Chondrocyte (in vitro differentiated cells): ENCODE measurements around the gene SMARCB1. TPM values are rescaled to one million over a fixed set of nuclear protein-coding genes. Genes with fewer than 3 reads are reported as not detected.

Source experiments
- DNase-seq: peaks from one replicate; pipeline ENCODE4 v3.0.0; 2021; ENCODE audit warnings: mixed read lengths, low spot score
- H3K27ac Mint-ChIP-seq: one replicate; pipeline ENCODE4 v1.8.0; 2021; ENCODE audit warnings: mild to moderate bottlenecking, moderate library complexity, mixed read lengths; ENCODE audit not compliant: unreplicated experiment
- H3K27me3 Mint-ChIP-seq: 2 replicates; pipeline ENCODE4 v1.8.0; 2021; ENCODE audit warnings: low read depth, mixed read lengths
- H3K36me3 Mint-ChIP-seq: 2 replicates; pipeline ENCODE4 v1.8.0; 2021; ENCODE audit warnings: low read depth, mixed read lengths
- H3K4me1 Mint-ChIP-seq: 2 replicates; pipeline ENCODE4 v1.8.0; 2021; ENCODE audit warnings: low read depth, mild to moderate bottlenecking, mixed read lengths
- H3K4me3 Mint-ChIP-seq: one replicate; pipeline ENCODE4 v1.8.0; 2021; ENCODE audit warnings: mild to moderate bottlenecking, moderate library complexity, mixed read lengths; ENCODE audit not compliant: unreplicated experiment
- H3K9me3 Mint-ChIP-seq: 2 replicates; pipeline ENCODE4 v1.8.0; 2021; ENCODE audit warnings: low read depth, mixed read lengths
- total RNA-seq: library from RNA; stranded (reverse); gene quantifications from 3 replicates; pipeline ENCODE4 v1.2.1, GENCODE V29; 2021
- TF ChIP-seq, protein P1 (sequence below): fragments of 200-600 bp; sonication (generic); IDR thresholded peaks from 2 replicates; pipeline ENCODE4 v1.5.0; 2021; ENCODE audit warnings: antibody characterized with exemption, mild to moderate bottlenecking, moderate library complexity

SMARCB1 gene
- total RNA-seq, 1 donor from 2014 or later = 102 TPM

DNA sequence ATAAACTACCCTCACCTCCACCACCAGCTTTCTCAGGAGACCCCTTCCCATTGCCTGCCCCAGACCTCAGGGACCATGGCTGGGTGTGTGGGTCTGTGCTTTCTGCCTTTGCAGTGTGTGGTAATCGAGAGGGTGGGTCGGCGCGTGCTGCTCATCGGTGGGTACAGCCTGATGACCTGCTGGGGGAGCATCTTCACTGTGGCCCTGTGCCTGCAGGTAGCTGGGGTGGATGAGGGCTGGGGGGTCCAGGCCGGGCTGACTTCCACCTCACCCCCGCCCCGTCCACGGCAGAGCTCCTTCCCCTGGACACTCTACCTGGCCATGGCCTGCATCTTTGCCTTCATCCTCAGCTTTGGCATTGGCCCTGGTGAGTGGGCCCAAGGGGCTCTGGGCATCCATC is 96.9 kb downstream of the SMARCB1 start:
- DNase-seq = no peak
- Mint-ChIP-seq H3K4me3 (no peak overlapping the region), H3K27ac (no peak overlapping the region), H3K27me3 (no peaks in the 10 kb centered on the region), H3K36me3 (peaks cover 6% of the 10 kb centered on the region), H3K4me1 (peaks cover 6% of the 10 kb centered on the region), H3K9me3 (no peaks in the 10 kb centered on the region)
- TF ChIP-seq, protein P1, sequence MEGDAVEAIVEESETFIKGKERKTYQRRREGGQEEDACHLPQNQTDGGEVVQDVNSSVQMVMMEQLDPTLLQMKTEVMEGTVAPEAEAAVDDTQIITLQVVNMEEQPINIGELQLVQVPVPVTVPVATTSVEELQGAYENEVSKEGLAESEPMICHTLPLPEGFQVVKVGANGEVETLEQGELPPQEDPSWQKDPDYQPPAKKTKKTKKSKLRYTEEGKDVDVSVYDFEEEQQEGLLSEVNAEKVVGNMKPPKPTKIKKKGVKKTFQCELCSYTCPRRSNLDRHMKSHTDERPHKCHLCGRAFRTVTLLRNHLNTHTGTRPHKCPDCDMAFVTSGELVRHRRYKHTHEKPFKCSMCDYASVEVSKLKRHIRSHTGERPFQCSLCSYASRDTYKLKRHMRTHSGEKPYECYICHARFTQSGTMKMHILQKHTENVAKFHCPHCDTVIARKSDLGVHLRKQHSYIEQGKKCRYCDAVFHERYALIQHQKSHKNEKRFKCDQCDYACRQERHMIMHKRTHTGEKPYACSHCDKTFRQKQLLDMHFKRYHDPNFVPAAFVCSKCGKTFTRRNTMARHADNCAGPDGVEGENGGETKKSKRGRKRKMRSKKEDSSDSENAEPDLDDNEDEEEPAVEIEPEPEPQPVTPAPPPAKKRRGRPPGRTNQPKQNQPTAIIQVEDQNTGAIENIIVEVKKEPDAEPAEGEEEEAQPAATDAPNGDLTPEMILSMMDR = no peak

DNA sequence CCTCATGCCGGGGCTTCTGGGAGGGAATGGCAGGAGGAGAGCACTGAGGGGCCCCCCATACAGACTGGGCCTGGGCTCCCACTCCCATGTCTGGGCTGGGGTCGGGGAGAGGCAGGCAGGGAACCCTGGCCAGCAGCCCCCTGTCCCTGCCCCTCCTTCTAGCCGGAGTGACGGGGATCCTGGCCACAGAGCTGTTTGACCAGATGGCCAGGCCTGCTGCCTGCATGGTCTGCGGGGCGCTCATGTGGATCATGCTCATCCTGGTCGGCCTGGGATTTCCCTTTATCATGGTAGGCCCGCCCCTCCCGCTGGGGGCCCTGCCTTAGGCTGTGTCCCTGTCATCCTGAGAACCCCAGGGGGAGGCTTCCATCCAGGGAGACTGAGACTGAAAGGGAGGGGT is 97.4 kb downstream of the SMARCB1 start:
- no peaks in the 10 kb centered on the region for H3K27me3 Mint-ChIP-seq
- H3K27ac Mint-ChIP-seq = no peak overlapping the region
- DNase-seq = no peak
- H3K36me3 Mint-ChIP-seq = peaks cover 4% of the 10 kb centered on the region
- no peak overlapping the region for H3K4me3 Mint-ChIP-seq
- TF ChIP-seq, protein P1 = no peak
- H3K9me3 Mint-ChIP-seq = no peaks in the 10 kb centered on the region
- H3K4me1 Mint-ChIP-seq = peaks cover 7% of the 10 kb centered on the region

Other genes with a start within 250 kb of the SMARCB1 start
- not detected in 3 replicates for gene IGLL1, start 206.7 kb upstream of the SMARCB1 start, total RNA-seq
- gene DRICH1, start 154.6 kb upstream of the SMARCB1 start, total RNA-seq = not detected in 3 replicates
- not detected in 3 replicates for gene RGL4, start 96.0 kb upstream of the SMARCB1 start, total RNA-seq
- gene ZNF70, start 35.9 kb upstream of the SMARCB1 start, total RNA-seq = 11.9 to 12.8 TPM (median 12.1 TPM) in 3 replicates
- gene VPREB3, start 32.5 kb upstream of the SMARCB1 start, total RNA-seq = not detected in 3 replicates
- gene C22orf15, start 24.0 kb upstream of the SMARCB1 start, total RNA-seq = not detected in 3 replicates
- gene CHCHD10, start 19.0 kb upstream of the SMARCB1 start, total RNA-seq = 42.6 to 78.5 TPM (median 62.2 TPM) in 3 replicates
- 68.4 to 172 TPM (median 169 TPM) in 3 replicates for gene MMP11, start 14.1 kb upstream of the SMARCB1 start, total RNA-seq
- 1.3 to 4.6 TPM (median 2.0 TPM) in 3 replicates for gene DERL3, start 52.0 kb downstream of the SMARCB1 start, total RNA-seq
- 14.5 to 14.9 TPM (median 14.8 TPM) in 3 replicates for gene SLC2A11, start 70.9 kb downstream of the SMARCB1 start, total RNA-seq
- gene MIF, start 107.4 kb downstream of the SMARCB1 start, total RNA-seq = 466 to 518 TPM (median 502 TPM) in 3 replicates
- 1.8 to 2.9 TPM in 2 of 3 replicates, not detected in the other for gene GSTT2B, start 174.2 kb downstream of the SMARCB1 start, total RNA-seq
- not detected in 3 replicates for gene DDTL, start 179.9 kb downstream of the SMARCB1 start, total RNA-seq
- gene DDT, start 187.5 kb downstream of the SMARCB1 start, total RNA-seq = 93.1 to 102 TPM (median 101 TPM) in 3 replicates
- gene GSTT2, start 193.2 kb downstream of the SMARCB1 start, total RNA-seq = not detected in 3 replicates
- gene GSTT4, start 218.5 kb downstream of the SMARCB1 start, total RNA-seq = not detected in 3 replicates
- 38.5 to 43.7 TPM (median 43.0 TPM) in 3 replicates for gene CABIN1, start 224.3 kb downstream of the SMARCB1 start, total RNA-seq